ENCODE results near the gene MRFAP1L1. TPM values are rescaled to one million over a fixed set of nuclear protein-coding genes. Genes with fewer than 3 reads are reported as not detected.

MRFAP1L1 gene
- total RNA-seq, 1 donor from 2014 or later = 68.8 TPM

DNA sequence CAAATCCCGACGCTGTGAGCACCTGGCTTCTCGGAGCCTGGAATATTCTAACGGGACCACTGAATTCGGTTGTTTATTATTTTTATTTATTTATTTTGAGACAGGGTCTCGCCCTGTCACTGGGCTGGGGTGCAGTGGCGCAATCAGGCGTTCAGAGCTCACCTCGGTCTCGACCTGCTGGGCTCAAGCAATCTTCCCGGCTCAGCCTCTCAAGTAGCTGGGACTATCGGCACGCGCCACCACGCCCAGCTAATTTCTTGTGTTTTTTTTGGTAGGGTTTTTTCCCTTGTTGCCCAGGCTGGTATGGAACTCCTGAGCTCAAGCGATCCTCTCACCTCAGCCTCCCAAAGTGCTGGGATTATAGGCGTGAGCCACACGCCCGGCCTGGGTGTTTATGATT is 37.5 kb downstream of the MRFAP1L1 start:
- TF ChIP-seq CTCF (IDR thresholded peaks at IDR 0.05; ENCODE audit: unreplicated experiment) = no peak
- no peak for DNase-seq (ENCODE audit: low spot score in 2 of 2, unreplicated experiment in 2 of 2)
- H3K27me3 Mint-ChIP-seq (ENCODE audit: low read depth) = no peaks in the 10 kb centered on the region
- H3K4me3 Mint-ChIP-seq = no peak overlapping the region
- no peaks in the 10 kb centered on the region for H3K9me3 Mint-ChIP-seq
- H3K27ac Mint-ChIP-seq = no peak overlapping the region
- peaks cover 34% of the 10 kb centered on the region for H3K4me1 Mint-ChIP-seq
- H3K36me3 Mint-ChIP-seq = peaks cover 20% of the 10 kb centered on the region

DNA sequence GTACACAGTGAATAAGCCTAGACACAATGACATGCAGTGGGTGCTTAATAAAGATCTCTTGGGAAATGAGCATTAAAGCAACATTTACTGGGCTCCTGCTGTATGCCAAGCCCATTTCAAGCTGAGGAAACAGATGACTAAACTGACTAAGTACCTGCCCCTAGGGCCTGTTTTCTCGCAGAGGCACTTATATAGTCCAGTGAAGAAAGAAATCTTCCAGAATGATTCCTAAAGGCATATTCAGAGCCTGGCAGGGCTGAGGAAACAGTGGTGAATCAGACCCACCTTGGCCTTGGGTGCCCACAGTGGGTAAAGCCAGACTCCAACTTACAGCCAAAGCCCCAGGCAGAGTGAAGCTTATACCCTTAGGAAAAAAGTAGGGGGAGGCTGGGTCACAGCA is 38.0 kb downstream of the MRFAP1L1 start:
- no peak overlapping the region for H3K4me3 Mint-ChIP-seq
- H3K9me3 Mint-ChIP-seq = no peaks in the 10 kb centered on the region
- TF ChIP-seq CTCF (IDR thresholded peaks at IDR 0.05; ENCODE audit: unreplicated experiment) = no peak
- H3K27ac Mint-ChIP-seq = no peak overlapping the region
- peaks cover 30% of the 10 kb centered on the region for H3K4me1 Mint-ChIP-seq
- peaks cover 20% of the 10 kb centered on the region for H3K36me3 Mint-ChIP-seq
- H3K27me3 Mint-ChIP-seq (ENCODE audit: low read depth) = no peaks in the 10 kb centered on the region
- DNase-seq (ENCODE audit: low spot score in 2 of 2, unreplicated experiment in 2 of 2) = no peak

GRCh38 chr4:6668391-6668790 is 41.3 kb downstream of the MRFAP1L1 start:
- no peaks in the 10 kb centered on the region for H3K9me3 Mint-ChIP-seq
- peaks cover 20% of the 10 kb centered on the region for H3K36me3 Mint-ChIP-seq
- DNase-seq (ENCODE audit: low spot score in 2 of 2, unreplicated experiment in 2 of 2) = no peak
- no peaks in the 10 kb centered on the region for H3K27me3 Mint-ChIP-seq (ENCODE audit: low read depth)
- H3K27ac Mint-ChIP-seq = no peak overlapping the region
- H3K4me1 Mint-ChIP-seq = peaks cover 3% of the 10 kb centered on the region
- no peak for TF ChIP-seq CTCF (IDR thresholded peaks at IDR 0.05; ENCODE audit: unreplicated experiment)
- no peak overlapping the region for H3K4me3 Mint-ChIP-seq

GRCh38 chr4:6665320-6665654 is 44.4 kb downstream of the MRFAP1L1 start:
- TF ChIP-seq CTCF (IDR thresholded peaks at IDR 0.05; ENCODE audit: unreplicated experiment) = no peak
- DNase-seq (ENCODE audit: low spot score in 2 of 2, unreplicated experiment in 2 of 2) = no peak
- Mint-ChIP-seq H3K27me3 (ENCODE audit: low read depth) (peaks cover 13% of the 10 kb centered on the region), H3K4me1 (no peaks in the 10 kb centered on the region), H3K9me3 (no peaks in the 10 kb centered on the region), H3K27ac (no peak overlapping the region), H3K36me3 (peaks cover 15% of the 10 kb centered on the region), H3K4me3 (no peak overlapping the region)

DNA sequence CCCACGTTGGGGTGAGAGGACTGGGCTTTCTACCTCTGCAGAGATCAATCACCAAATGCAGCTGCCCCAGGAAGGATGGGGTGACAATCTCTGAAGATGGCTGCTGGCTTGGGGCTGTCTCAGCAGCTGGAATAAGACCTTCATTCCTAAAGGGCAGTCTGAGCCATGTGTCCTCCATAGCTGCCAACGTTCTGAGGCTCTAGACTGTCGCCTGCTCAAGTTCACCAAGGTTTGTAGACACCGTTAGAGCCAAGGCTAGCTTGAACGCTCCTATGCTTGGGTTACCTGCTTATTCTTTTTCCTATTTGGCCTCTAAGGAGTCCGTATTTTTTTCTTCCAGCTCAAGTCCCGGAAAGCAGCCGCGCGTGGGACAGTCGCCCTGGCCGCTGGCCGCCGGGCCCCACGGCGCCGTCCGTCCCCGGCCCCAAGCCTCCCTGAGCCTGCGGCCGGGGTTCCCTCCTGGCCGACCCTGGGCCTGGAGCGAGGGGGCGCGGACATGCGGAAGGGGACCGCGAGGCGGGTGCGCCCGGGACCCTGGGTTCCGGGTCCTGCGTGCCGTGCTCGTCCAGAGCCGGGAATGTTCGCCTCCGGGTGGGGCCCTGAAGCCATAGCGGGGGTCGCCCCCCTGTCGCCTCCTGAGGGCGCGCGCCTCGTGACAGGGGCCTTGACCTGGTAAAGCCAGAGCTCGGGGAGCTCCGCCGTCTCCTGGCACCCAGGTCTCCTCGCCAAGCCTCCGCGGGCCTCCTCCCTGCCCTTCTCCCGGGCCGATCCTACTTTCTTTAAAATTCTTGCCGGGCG is 45.9 kb downstream of the MRFAP1L1 start:
- H3K36me3 Mint-ChIP-seq = peaks cover 6% of the 10 kb centered on the region
- no peak for TF ChIP-seq CTCF (IDR thresholded peaks at IDR 0.05; ENCODE audit: unreplicated experiment)
- DNase-seq (ENCODE audit: low spot score in 2 of 2, unreplicated experiment in 2 of 2) = no peak
- no peak overlapping the region for H3K27ac Mint-ChIP-seq
- no peak overlapping the region for H3K4me3 Mint-ChIP-seq
- no peaks in the 10 kb centered on the region for H3K9me3 Mint-ChIP-seq
- no peaks in the 10 kb centered on the region for H3K4me1 Mint-ChIP-seq
- peaks cover 19% of the 10 kb centered on the region for H3K27me3 Mint-ChIP-seq (ENCODE audit: low read depth)

Measured in mesothelial cell of epicardium (in vitro differentiated cells).